Neuronal stem cell (in vitro differentiated cells): ENCODE measurements around the gene SLC2A2. TPM values are rescaled to one million over a fixed set of nuclear protein-coding genes. Genes with fewer than 3 reads are reported as not detected.

ENCODE experiments used
- DNase-seq: peaks from one replicate; pipeline ENCODE4 v3.0.0-alpha.2; 2013; ENCODE audit warnings: low spot score
- H2AFZ ChIP-seq: one replicate; pipeline ENCODE4 v1.6.1; 2013; ENCODE audit warnings: mild to moderate bottlenecking, low read length, inconsistent platforms
- H2AK5ac ChIP-seq: 2 replicates; pipeline ENCODE4 v1.6.1; 2013; ENCODE audit warnings: low read depth, mild to moderate bottlenecking, inconsistent platforms, low read length, moderate library complexity, mixed read lengths
- H2BK120ac ChIP-seq: 2 replicates; pipeline ENCODE4 v1.6.1; 2013; ENCODE audit warnings: low read depth, mild to moderate bottlenecking, inconsistent platforms, low read length, moderate library complexity, mixed read lengths
- H2BK12ac ChIP-seq: one replicate; pipeline ENCODE4 v1.6.1; 2013; ENCODE audit warnings: low read length, inconsistent platforms
- H2BK15ac ChIP-seq: 2 replicates; pipeline ENCODE4 v1.6.1; 2013; ENCODE audit warnings: mild to moderate bottlenecking, low read length, inconsistent platforms, mixed read lengths
- H2BK5ac ChIP-seq: one replicate; pipeline ENCODE4 v1.6.1; 2013; ENCODE audit warnings: inconsistent platforms, mild to moderate bottlenecking, low read length, moderate library complexity
- H3K14ac ChIP-seq: one replicate; pipeline ENCODE4 v1.6.1; 2013; ENCODE audit warnings: low read length, inconsistent platforms
- H3K18ac ChIP-seq: 2 replicates; pipeline ENCODE4 v1.6.1; 2013; ENCODE audit warnings: low read length, inconsistent platforms
- H3K23ac ChIP-seq: 2 replicates; pipeline ENCODE4 v1.6.1; 2013; ENCODE audit warnings: low read depth, mild to moderate bottlenecking, mixed read lengths, low read length, inconsistent platforms; ENCODE audit not compliant: poor library complexity
- H3K27ac ChIP-seq: replicated peaks from 3 replicates; pipeline ENCODE4 v1.5.1; 2013; ENCODE audit warnings: low read length, inconsistent platforms
- H3K27me3 ChIP-seq, 3 experiments: 2 replicates each; pipeline ENCODE4 v1.6.1; 2013; ENCODE audit warnings: low read length in 3 of 3, mild to moderate bottlenecking in 2 of 3, inconsistent platforms in 1 of 3, low read depth in 1 of 3, mixed read lengths in 1 of 3, moderate library complexity in 1 of 3; ENCODE audit not compliant: control insufficient read depth in 3 of 3, insufficient read depth in 3 of 3
- H3K36me3 ChIP-seq, 2 donors: replicated peaks in 1 of 2; 2 replicates each; pipeline ENCODE4 v1.6.1; 2013; ENCODE audit warnings: low read length in 2 of 2; ENCODE audit not compliant: control insufficient read depth in 2 of 2, insufficient read depth in 2 of 2
- H3K4ac ChIP-seq: 2 replicates; pipeline ENCODE4 v1.6.1; 2013; ENCODE audit warnings: inconsistent platforms, mild to moderate bottlenecking, low read length, moderate library complexity
- H3K4me1 ChIP-seq, 2 donors: 1 replicate in 1 of 2; 2 replicates in 1 of 2; pipeline ENCODE4 v1.6.1; 2013; ENCODE audit warnings: low read length in 2 of 2, low read depth in 1 of 2; ENCODE audit not compliant: control insufficient read depth in 2 of 2, insufficient read depth in 1 of 2
- H3K4me2 ChIP-seq: one replicate; pipeline ENCODE4 v1.6.1; 2013; ENCODE audit warnings: mild to moderate bottlenecking, low read length, inconsistent platforms; ENCODE audit not compliant: insufficient read depth, poor library complexity, severe bottlenecking
- H3K4me3 ChIP-seq, 2 donors: 2 replicates each; pipeline ENCODE4 v1.5.1; 2013; ENCODE audit warnings: low read length in 2 of 2, mild to moderate bottlenecking in 2 of 2, inconsistent platforms in 1 of 2, moderate library complexity in 1 of 2
- H3K79me1 ChIP-seq: one replicate; pipeline ENCODE4 v1.6.1; 2013; ENCODE audit warnings: low read depth, mild to moderate bottlenecking, inconsistent platforms, low read length, moderate library complexity
- H3K9ac ChIP-seq: one replicate; pipeline ENCODE4 v1.6.1; 2013; ENCODE audit warnings: mild to moderate bottlenecking, low read depth, low read length, inconsistent platforms; ENCODE audit not compliant: poor library complexity
- H3K9me3 ChIP-seq, 2 donors: replicated peaks in 1 of 2; 2 replicates each; pipeline versions ENCODE3 to v1.6.1; 2013; ENCODE audit warnings: low read length in 2 of 2, mild to moderate bottlenecking in 2 of 2, inconsistent platforms in 1 of 2, low read depth in 1 of 2, mixed read lengths in 1 of 2, moderate library complexity in 1 of 2; ENCODE audit not compliant: control insufficient read depth in 2 of 2, insufficient read depth in 1 of 2
- H4K8ac ChIP-seq: one replicate; pipeline ENCODE4 v1.6.1; 2013; ENCODE audit warnings: low read depth, mild to moderate bottlenecking, inconsistent platforms, low read length, moderate library complexity
- H4K91ac ChIP-seq: one replicate; pipeline ENCODE4 v1.6.1; 2013; ENCODE audit warnings: low read length, low read depth, mild to moderate bottlenecking, inconsistent platforms; ENCODE audit not compliant: poor library complexity
- WGBS, 2 donors: extraction: QIAGEN DNeasy Blood & Tissue Kit; methylation state at CpG; one replicate each; pipeline ENCODE4 v1.1.7; 2013; ENCODE audit warnings: missing lambda C conversion rate in 2 of 2, mixed read lengths in 1 of 2; ENCODE audit not compliant: insufficient read length in 2 of 2, insufficient replicate concordance in 1 of 2; ENCODE audit errors: extremely low coverage in 2 of 2; 5-methylcytosine and 5-hydroxymethylcytosine counted together
- polyA plus RNA-seq, 2 experiments: library from polyadenylated mRNA; stranded (reverse); fragments of 200-250 nt; gene quantifications; one replicate each; pipeline ENCODE4 v1.2.3, GENCODE V29; 2013

SLC2A2 gene
- not detected for polyA plus RNA-seq (2013, experiment 1 of 2)
- not detected for polyA plus RNA-seq (2013, experiment 2 of 2)

DNA sequence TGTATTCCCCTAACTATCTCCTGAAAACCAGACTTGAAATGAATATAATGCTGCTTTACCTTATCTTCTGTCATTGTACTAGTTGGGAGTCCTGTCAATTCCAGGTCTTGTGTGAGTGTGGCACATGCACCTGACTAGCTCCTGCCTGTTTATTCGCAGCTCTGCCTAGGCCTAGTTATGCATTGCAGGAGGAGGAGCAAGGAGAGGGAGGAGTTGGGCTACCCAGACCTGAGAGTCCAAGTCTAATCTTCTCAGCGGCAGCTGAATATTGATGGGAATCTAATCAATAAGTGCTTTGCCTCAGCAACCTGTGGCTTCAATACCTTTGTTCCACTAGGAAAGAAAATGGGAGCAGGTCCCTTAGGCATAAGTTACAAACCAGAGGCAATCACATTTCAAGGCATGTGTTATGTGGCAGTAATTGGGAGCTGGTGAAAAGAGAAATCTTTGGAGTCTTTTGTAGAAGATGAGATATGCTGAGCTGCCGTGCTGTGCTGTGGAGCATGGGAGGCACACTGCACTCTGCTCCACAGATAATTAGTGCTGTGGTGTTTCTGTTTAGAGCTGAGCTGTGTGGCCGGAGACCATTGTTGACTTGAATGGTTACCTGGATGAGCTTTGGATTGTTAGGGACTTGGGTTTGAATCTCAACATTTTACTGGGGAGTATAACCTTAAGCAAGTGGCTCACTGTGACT, at the start of gene SLC2A2:
TSS of gene SLC2A2 (minus strand) at position 124 of the 697 bp plus-strand sequence. CDS start at position 74, 50 bp downstream.
- no peaks in the 10 kb centered on the region for H3K9me3 ChIP-seq
- no peak within 1 kb of the TSS for H4K8ac ChIP-seq
- no peak within 1 kb of the TSS for H2BK12ac ChIP-seq
- DNase-seq = no peak
- H3K18ac ChIP-seq = no peak within 1 kb of the TSS
- no peak within 1 kb of the TSS for H3K23ac ChIP-seq
- no peak within 1 kb of the TSS for H3K9ac ChIP-seq
- no peak within 1 kb of the TSS for H3K4ac ChIP-seq
- no peak within 1 kb of the TSS for H3K27ac ChIP-seq
- H3K36me3 ChIP-seq = no peaks in the 10 kb centered on the region
- no peak within 1 kb of the TSS for H2AK5ac ChIP-seq
- H2AFZ ChIP-seq = no peak within 1 kb of the TSS
- H2BK120ac ChIP-seq = no peak within 1 kb of the TSS
- H2BK15ac ChIP-seq = no peak within 1 kb of the TSS
- no peak within 1 kb of the TSS for H3K4me2 ChIP-seq
- no peak within 1 kb of the TSS for H4K91ac ChIP-seq
- whole genome bisulfite sequencing, 2 donors = no CpG with 5 or more reads among the region's 4 CpGs
- peaks cover 0 to 27% (median 6%) of the 10 kb centered on the region in 3 experiments for H3K27me3 ChIP-seq
- H3K4me3 ChIP-seq = no peak within 1 kb of the TSS
- H3K4me1 ChIP-seq = peaks cover 0 to 4% of the 10 kb centered on the region in 2 donors
- no peak within 1 kb of the TSS for H3K14ac ChIP-seq
- H3K79me1 ChIP-seq = no peaks in the 10 kb centered on the region
- H2BK5ac ChIP-seq = no peak within 1 kb of the TSS

DNA sequence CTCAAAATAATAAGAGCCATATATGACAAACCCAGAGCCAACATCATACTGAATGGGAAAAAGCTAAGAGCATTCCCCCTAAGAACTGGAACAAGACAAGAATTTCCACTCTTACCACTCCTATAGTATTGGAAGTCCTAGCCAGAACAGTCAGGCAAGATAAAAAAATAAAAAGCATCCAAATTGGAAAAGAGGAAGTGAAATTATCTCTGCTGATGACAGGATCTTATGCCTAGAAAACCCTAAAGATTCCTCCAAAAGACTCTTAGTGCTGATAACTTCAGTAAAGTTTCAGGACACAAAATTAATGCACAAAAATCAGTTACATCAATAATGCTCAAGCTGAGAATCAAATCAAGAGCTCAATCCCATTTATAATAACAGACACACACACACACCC, 45.9 kb upstream of the SLC2A2 start:
- H3K14ac ChIP-seq = no peak overlapping the region
- no peak overlapping the region for H3K4me3 ChIP-seq
- no peak overlapping the region for H4K8ac ChIP-seq
- H3K79me1 ChIP-seq = no peaks in the 10 kb centered on the region
- no peak overlapping the region for H2BK12ac ChIP-seq
- no peak overlapping the region for H3K23ac ChIP-seq
- H2BK5ac ChIP-seq = no peak overlapping the region
- H3K27ac ChIP-seq = no peak overlapping the region
- DNase-seq = no peak
- no peak overlapping the region for H2BK15ac ChIP-seq
- no peaks in the 10 kb centered on the region for H3K4me1 ChIP-seq
- peaks cover 0 to 2% of the 10 kb centered on the region in 2 donors for H3K9me3 ChIP-seq
- no peaks in the 10 kb centered on the region for H3K27me3 ChIP-seq
- peaks cover 0 to 69% of the 10 kb centered on the region in 2 donors for H3K36me3 ChIP-seq
- no peak overlapping the region for H4K91ac ChIP-seq
- H3K4me2 ChIP-seq = no peak overlapping the region
- H2BK120ac ChIP-seq = no peak overlapping the region
- H2AFZ ChIP-seq = no peak overlapping the region
- no peak overlapping the region for H2AK5ac ChIP-seq
- H3K9ac ChIP-seq = no peak overlapping the region
- no peak overlapping the region for H3K4ac ChIP-seq
- H3K18ac ChIP-seq = no peak overlapping the region

DNA sequence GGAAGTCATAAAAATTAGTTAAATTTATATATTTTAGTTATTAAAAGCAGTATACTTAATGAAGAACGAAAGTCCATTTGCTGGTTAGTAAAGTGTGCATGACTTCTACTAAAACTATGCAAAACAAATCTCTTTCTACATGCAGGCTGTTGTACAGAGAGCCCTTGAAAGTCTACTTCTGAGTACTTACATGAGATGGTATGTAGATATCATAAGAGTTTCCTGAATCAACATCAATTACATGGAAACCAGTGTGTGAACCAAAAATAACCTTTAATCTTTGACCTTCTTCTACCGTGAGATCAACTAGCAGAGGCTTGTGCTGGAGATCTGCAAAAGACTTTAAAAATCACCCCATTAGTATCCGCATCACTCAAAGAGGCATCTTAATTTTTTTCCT, 42.1 kb upstream of the SLC2A2 start:
- Histone ChIP-seq H3K23ac (no peak overlapping the region), H3K4me2 (no peak overlapping the region), H3K4me3 (no peak overlapping the region), H3K18ac (no peak overlapping the region), H3K9ac (no peak overlapping the region), H3K27ac (no peak overlapping the region), H2BK12ac (no peak overlapping the region), H3K4me1 (no peaks in the 10 kb centered on the region), H3K14ac (no peak overlapping the region), H4K91ac (no peak overlapping the region), H3K4ac (no peak overlapping the region), H2AK5ac (no peak overlapping the region), H3K27me3 (no peaks in the 10 kb centered on the region), H3K79me1 (no peaks in the 10 kb centered on the region), H3K36me3 (peaks cover 0 to 84% of the 10 kb centered on the region in 2 donors), H2BK15ac (no peak overlapping the region), H2AFZ (no peak overlapping the region), H2BK120ac (no peak overlapping the region), H2BK5ac (no peak overlapping the region), H4K8ac (no peak overlapping the region), H3K9me3 (no peaks in the 10 kb centered on the region)
- no peak for DNase-seq
- whole genome bisulfite sequencing, 2 donors = no CpG with 5 or more reads among the region's 3 CpGs

DNA sequence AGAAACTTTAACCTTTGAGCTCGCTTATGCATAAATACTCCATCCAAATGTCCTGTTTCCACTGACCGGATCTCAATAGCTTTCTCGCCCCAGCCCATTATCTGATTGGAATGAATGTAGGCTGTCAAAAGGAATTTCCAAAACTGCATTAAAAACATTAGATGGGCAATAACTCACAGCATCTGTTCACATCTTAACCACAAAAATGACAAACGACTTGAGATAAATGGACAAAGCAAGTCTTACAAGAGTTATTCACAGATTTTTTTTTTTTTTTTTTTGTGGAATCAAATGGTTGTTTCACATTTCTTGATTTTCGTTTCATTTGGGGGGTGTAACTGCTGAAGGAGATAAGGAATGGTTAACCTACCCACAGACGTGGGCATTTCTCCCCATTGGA, 39.7 kb upstream of the SLC2A2 start:
- H3K36me3 ChIP-seq = peaks cover 0 to 98% of the 10 kb centered on the region in 2 donors
- no peak overlapping the region for H4K8ac ChIP-seq
- no peak for DNase-seq
- H3K79me1 ChIP-seq = no peaks in the 10 kb centered on the region
- no peak overlapping the region for H2BK120ac ChIP-seq
- no peak overlapping the region for H2BK15ac ChIP-seq
- H3K27me3 ChIP-seq = no peaks in the 10 kb centered on the region
- no peak overlapping the region for H2AFZ ChIP-seq
- no peak overlapping the region for H2BK12ac ChIP-seq
- no peak overlapping the region for H2BK5ac ChIP-seq
- no peak overlapping the region for H2AK5ac ChIP-seq
- H3K4me2 ChIP-seq = no peak overlapping the region
- no peak overlapping the region for H3K9ac ChIP-seq
- H3K27ac ChIP-seq = no peak overlapping the region
- no peak overlapping the region for H3K14ac ChIP-seq
- no peaks in the 10 kb centered on the region for H3K4me1 ChIP-seq
- H3K4me3 ChIP-seq = no peak overlapping the region
- no peak overlapping the region for H3K18ac ChIP-seq
- no peak overlapping the region for H3K23ac ChIP-seq
- H3K4ac ChIP-seq = no peak overlapping the region
- WGBS, 2 donors = no CpG with 5 or more reads among the region's 6 CpGs
- no peaks in the 10 kb centered on the region for H3K9me3 ChIP-seq
- H4K91ac ChIP-seq = no peak overlapping the region
